SHP77 treated with DMSO at 0.1 percent for 48 hours (cell line): Measurements from ENCODE around the gene TECTB.

Experiments used
- DNase-seq: peaks from one replicate; lab custom pipeline; 2025; lab: John Stamatoyannopoulos, UW

The TECTB gene

GRCh38 chr10:112275512-112276245 lies 7.5 kb upstream of the TECTB start:
- no peak for DNase-seq

- no peak for DNase-seq
These were observed 4.3 kb upstream of the TECTB start for GRCh38 chr10:112278871-112279270.

GRCh38 chr10:112279433-112279832 lies 3.8 kb upstream of the TECTB start:
- no peak for DNase-seq

GRCh38 chr10:112280205-112280921 lies 2.8 kb upstream of the TECTB start:
- DNase-seq = no peak

- no peak for DNase-seq
These were observed 1.1 kb upstream of the TECTB start for GRCh38 chr10:112282086-112282485.

GRCh38 chr10:112286837-112287818 lies 3.9 kb downstream of the TECTB start:
- no peak for DNase-seq

- no peak for DNase-seq
These were observed 4.6 kb downstream of the TECTB start for GRCh38 chr10:112287844-112288243.

GRCh38 chr10:112288486-112288885 lies 5.3 kb downstream of the TECTB start:
- no peak for DNase-seq

- DNase-seq = no peak
These were observed 6.3 kb downstream of the TECTB start for GRCh38 chr10:112289373-112290053.

GRCh38 chr10:112290054-112290373 lies 6.8 kb downstream of the TECTB start:
- DNase-seq = no peak

GRCh38 chr10:112294169-112294568 lies 11.0 kb downstream of the TECTB start:
- DNase-seq = no peak

- no peak for DNase-seq
These were observed 12.9 kb downstream of the TECTB start for GRCh38 chr10:112295853-112296830.

GRCh38 chr10:112296908-112297331 lies 13.7 kb downstream of the TECTB start:
- DNase-seq = no peak

GRCh38 chr10:112298581-112298980 lies 15.4 kb downstream of the TECTB start:
- no peak for DNase-seq

- no peak for DNase-seq
These were observed 16.3 kb downstream of the TECTB start for GRCh38 chr10:112299456-112299855.

- no peak for DNase-seq
These were observed 19.1 kb downstream of the TECTB start for GRCh38 chr10:112302335-112302734.

GRCh38 chr10:112303528-112303927 lies 20.3 kb downstream of the TECTB start:
- DNase-seq = no peak

GRCh38 chr10:112304267-112304859 lies 21.2 kb downstream of the TECTB start:
- DNase-seq = no peak

GRCh38 chr10:112307358-112308124 lies 24.3 kb downstream of the TECTB start:
- no peak for DNase-seq

GRCh38 chr10:112308125-112308502 lies 24.9 kb downstream of the TECTB start:
- no peak for DNase-seq
